ENCODE measurements around the gene CAVIN3.

DNA sequence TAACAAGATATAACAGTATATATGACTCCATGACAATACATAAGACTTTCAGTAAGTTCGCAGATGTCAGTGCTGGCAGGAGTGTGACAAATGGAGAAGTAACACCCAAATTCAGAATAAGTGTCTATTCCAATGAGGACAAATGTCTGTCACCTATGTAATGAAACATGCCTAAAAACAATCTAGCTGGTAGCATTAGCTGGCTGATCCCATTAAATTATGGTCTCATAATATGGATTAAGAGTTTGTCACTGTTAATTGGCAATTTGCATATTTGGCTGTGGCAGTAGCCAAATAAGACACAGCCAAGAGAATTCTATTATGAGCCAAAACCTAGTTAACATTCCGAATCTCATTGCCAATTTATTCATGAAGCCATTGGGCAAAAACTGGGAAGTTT is 30.2 kb upstream of the CAVIN3 start:
- TF ChIP-seq, protein P1, sequence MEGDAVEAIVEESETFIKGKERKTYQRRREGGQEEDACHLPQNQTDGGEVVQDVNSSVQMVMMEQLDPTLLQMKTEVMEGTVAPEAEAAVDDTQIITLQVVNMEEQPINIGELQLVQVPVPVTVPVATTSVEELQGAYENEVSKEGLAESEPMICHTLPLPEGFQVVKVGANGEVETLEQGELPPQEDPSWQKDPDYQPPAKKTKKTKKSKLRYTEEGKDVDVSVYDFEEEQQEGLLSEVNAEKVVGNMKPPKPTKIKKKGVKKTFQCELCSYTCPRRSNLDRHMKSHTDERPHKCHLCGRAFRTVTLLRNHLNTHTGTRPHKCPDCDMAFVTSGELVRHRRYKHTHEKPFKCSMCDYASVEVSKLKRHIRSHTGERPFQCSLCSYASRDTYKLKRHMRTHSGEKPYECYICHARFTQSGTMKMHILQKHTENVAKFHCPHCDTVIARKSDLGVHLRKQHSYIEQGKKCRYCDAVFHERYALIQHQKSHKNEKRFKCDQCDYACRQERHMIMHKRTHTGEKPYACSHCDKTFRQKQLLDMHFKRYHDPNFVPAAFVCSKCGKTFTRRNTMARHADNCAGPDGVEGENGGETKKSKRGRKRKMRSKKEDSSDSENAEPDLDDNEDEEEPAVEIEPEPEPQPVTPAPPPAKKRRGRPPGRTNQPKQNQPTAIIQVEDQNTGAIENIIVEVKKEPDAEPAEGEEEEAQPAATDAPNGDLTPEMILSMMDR (IDR thresholded peaks at IDR 0.05) = no peak
- no peak for TF ChIP-seq POLR2A (IDR thresholded peaks at IDR 0.05)

All from thyroid gland (tissue), 4 donors.